ENCODE data around the gene RBL2.
"Not testable (repeated sequence)": the region's sequence is repeated elsewhere in the genome, so short reads cannot be mapped to it uniquely, and the experiment has no call there.

RBL2 gene, protein sequence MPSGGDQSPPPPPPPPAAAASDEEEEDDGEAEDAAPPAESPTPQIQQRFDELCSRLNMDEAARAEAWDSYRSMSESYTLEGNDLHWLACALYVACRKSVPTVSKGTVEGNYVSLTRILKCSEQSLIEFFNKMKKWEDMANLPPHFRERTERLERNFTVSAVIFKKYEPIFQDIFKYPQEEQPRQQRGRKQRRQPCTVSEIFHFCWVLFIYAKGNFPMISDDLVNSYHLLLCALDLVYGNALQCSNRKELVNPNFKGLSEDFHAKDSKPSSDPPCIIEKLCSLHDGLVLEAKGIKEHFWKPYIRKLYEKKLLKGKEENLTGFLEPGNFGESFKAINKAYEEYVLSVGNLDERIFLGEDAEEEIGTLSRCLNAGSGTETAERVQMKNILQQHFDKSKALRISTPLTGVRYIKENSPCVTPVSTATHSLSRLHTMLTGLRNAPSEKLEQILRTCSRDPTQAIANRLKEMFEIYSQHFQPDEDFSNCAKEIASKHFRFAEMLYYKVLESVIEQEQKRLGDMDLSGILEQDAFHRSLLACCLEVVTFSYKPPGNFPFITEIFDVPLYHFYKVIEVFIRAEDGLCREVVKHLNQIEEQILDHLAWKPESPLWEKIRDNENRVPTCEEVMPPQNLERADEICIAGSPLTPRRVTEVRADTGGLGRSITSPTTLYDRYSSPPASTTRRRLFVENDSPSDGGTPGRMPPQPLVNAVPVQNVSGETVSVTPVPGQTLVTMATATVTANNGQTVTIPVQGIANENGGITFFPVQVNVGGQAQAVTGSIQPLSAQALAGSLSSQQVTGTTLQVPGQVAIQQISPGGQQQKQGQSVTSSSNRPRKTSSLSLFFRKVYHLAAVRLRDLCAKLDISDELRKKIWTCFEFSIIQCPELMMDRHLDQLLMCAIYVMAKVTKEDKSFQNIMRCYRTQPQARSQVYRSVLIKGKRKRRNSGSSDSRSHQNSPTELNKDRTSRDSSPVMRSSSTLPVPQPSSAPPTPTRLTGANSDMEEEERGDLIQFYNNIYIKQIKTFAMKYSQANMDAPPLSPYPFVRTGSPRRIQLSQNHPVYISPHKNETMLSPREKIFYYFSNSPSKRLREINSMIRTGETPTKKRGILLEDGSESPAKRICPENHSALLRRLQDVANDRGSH

DNA sequence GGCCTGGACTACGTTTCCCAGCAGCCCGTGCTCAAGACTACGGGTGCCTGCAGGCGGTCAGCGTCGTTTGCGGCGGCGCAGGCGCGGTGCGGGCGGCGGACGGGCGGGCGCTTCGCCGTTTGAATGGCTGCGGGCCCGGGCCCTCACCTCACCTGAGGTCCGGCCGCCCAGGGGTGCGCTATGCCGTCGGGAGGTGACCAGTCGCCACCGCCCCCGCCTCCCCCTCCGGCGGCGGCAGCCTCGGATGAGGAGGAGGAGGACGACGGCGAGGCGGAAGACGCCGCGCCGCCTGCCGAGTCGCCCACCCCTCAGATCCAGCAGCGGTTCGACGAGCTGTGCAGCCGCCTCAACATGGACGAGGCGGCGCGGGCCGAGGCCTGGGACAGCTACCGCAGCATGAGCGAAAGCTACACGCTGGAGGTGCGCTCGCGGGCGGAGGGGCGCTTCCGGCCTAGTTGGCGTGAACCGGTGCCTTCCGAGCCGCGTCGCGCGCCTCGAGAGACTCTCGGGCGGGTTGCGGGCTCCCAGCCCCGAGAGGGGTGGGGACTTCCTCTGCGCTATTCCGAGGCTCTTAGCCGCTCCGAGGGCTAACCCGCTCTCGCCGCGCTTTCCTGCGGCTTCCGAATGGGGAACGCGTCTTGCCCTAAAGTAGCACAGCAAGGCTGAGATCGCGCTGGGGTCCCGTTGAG, at the start of gene RBL2:
Gene RBL2 (plus strand): TSS at position 95 of the 689 bp plus-strand sequence. CDS start 86 bp downstream, at position 181.
- peak; percentile 71 to 74 for DNase-seq

DNA sequence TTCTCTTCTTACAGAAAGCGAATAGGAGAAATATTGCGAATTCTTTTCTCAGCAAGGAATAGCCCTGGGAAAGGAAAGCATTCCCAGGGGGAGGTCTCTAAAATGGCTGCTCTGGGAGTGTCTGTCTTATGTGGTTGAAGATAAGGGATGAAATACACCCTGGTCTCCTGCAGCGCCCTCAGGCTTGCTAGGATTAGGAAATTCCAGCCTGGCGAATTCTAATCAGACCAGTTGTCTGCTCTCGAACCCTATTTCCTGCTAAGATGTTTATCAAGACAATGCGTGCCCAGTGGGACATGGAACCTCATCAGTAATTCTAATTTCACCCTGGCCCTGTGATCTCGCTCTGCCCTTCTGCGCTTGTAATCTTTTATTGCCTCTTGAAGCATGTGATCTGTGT, 49.7 kb upstream of the RBL2 start:
- not testable (repeated sequence) for DNase-seq

DNA sequence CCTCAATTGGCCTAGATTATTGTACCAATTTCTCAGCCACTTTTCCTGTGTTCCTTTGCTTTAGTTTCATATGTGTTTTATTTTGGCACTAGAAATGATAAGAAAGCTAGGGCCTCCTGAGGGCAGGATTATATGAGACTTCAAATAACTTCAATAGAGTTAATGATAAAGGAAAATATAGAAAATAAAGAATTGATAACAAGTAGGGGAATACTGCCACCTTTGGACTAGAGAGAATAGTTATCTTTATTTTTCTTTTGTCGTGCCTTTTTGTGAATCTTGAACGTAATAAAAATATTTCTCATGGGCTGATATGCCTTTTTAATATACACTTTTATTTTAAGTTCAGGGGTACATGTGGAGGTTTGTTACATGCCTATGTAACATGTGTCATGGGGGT, 29.3 kb upstream of the RBL2 start:
- DNase-seq, result no peak

DNA sequence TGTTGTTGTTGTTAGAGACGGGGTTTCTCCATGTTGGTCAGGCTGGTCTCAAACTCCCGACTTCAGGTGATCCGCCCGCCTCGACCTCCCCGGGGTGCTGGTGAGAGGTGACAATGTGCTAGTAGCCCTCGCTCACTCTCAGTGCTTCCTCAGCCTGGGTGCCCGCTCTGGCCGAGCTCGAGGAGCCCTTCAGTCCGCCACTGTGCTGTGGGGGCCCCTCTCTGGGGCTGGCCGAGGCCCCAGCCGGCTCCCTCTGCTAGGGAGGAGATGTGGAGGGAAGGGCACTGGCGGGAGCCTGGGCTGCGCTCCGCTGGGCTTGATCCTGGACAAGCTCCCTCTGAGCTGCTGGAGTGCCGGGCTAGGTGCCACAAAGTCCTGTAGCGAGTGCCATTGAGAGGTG, 21.7 kb upstream of the RBL2 start:
- DNase-seq, result no peak

DNA sequence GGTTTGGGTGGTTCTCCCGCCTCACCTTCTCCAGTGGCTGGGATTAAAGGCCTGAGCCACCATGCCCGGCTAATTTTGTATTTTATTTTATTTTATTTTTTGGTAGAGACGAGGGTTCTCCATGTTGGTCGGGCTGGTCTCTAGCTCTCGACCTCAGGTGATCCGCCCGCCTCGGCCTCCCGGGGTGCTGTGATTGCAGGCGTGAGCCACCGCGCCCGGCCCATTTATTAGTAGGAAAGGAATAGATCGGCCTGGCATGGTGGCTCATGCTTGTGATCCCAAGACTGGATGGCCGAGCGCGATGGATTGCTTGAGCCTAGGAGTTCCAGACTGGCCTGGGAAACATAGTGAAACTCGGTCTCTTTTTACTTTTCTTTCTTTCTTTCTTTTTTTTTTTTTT, 20.4 kb upstream of the RBL2 start:
- DNase-seq, result no peak

DNA sequence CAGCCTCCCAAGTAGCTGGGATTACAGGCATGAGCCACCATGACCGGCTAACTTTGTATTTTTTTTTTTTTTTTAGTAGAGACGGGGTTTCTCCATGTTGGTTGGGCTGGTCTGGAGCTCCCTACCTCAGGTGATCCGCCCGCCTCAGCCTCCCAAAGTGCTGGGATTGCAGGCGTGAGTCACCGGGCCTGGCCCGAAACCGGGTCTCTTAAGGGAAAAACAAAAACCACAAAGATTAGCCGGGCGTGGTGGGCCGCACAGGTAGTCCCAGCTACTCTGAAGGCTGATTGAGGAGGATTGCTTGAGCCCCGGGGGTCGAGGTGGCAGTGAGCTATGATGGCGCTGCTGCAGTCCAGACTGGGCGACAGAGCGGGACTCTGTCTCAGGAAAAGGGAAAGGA, 19.9 kb upstream of the RBL2 start:
- no peak for DNase-seq

DNA sequence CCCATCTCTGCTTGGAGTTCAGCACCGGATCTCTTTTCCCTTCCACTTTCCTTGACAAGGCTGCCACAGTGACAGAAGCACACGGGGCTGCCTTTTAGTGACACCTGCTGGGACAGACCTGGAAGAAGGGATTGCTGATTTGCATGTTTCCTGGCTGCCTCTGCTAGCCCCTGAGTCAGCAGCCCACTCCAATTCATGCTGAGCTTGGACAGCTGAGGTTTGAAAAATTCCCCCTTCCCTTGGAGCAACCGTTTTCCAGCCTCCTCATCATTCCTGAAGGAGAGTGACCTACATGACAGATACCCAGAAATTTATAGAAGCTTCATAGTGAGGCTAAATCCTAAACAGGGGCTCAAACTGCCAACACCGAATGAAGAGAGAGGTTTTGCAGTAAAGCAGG, 18.8 kb upstream of the RBL2 start:
- DNase-seq, result no peak

DNA sequence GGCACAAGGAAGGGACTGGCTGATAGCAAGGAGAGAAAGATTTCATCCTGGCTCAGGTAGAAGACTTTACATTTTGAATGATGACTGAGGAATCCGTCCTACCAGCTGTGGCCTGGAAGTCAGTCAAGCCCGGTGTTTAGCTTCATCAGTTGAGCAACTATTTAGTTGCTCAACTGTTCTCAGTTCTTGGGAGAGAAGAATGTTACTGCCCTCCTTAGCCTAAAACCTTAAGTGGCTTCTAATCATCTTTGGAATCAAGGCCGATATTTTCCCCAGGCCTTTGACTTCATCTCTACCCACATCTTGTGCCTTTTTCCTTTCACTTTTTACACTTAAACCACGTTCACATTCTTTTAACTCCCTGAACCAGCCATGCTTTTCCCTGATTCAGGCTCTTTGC, 17.3 kb upstream of the RBL2 start:
- no peak for DNase-seq

DNA sequence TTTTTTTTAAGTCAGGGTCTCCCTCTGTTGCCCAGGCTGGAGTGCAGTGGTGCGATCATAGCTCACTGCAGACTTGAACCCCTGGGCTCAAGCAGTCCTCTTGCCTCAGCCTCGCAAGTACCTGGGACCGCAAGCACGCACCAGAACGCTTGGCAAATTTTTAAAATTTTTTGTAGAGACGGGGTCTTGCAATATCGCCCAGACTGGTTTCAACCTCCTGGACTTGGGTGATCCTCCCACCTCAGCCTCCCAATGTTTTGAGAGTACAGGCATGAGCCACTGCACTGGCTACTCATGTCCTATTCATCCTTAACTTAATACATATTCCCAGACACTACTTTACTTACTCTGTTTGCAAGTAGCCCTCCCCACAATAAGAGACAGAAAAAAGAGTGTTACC, 16.3 kb upstream of the RBL2 start:
- no peak for DNase-seq

DNA sequence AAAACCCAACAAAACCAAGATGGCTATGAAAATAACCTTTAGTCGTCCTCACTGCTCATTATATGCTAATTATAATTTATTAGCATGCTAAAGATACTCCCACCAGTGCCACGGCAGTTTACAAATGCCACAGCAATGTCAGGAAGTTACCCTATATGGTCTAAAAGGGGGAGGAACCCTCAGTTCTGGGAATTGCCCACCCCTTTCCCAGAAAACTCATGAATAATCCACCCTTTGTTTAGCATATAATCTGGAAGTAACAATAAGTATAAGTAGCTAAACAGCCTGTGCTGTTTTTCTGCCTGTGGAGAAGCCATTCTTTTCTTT, 14.9 kb upstream of the RBL2 start:
- DNase-seq, result not testable (repeated sequence)

DNA sequence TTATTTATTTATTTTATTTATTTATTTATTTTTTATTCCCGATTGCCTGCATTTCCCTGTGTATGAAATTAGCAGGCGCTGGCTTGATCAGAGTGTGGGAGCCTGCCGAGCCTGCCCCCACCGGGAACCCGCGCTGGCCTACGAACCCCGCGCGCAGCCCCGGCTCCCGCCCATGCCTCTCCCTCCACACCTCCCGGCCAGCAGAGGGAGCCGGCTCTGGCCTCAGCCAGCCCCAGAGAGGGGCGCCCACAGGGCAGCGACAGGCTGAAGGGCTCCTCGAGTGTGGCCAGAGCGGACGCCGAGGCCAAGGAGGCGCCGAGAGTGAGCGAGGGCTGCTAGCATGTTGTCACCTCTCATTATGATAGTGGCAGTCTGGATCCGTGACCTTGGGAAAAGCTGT, 13.0 kb upstream of the RBL2 start:
- DNase-seq, result no peak

DNA sequence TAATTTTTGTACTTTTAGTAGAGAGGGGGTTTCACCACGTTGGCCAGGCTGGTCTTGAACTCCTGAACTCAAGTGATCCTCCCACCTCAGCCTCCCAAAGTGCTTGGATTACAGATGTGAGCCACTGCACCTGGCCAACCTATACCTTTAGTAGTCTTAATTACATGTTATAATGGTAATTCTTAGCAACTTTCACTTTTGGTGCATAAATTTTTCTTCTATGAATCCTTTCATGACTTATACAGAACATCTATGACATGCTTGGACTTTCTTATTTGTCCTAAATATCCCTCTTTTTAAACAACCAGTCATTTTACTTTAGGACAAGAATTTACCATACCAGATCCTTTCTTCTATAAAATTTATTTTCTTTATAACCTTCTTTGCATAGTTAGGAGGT, 10.3 kb upstream of the RBL2 start:
- DNase-seq, result not testable (repeated sequence)

DNA sequence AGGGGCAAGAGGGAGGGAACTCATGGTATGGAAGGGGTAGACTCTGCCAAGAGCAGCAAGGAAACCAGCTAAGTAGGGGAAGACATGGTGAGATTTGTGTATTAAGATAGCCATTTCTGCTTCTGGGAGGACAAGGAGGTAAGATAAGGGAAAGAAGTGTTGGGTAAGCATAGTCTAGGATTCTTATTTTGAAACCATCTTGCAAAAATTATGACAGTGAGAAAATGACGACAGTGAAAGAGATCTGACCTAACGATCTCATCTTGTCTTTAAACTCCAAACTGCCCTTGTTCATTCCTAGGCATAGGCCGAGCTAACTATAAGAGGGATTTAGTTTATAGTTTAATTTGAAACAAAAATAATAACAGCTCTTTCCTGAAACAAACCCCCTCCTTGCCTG, 5.6 kb upstream of the RBL2 start:
- DNase-seq, result no peak

DNA sequence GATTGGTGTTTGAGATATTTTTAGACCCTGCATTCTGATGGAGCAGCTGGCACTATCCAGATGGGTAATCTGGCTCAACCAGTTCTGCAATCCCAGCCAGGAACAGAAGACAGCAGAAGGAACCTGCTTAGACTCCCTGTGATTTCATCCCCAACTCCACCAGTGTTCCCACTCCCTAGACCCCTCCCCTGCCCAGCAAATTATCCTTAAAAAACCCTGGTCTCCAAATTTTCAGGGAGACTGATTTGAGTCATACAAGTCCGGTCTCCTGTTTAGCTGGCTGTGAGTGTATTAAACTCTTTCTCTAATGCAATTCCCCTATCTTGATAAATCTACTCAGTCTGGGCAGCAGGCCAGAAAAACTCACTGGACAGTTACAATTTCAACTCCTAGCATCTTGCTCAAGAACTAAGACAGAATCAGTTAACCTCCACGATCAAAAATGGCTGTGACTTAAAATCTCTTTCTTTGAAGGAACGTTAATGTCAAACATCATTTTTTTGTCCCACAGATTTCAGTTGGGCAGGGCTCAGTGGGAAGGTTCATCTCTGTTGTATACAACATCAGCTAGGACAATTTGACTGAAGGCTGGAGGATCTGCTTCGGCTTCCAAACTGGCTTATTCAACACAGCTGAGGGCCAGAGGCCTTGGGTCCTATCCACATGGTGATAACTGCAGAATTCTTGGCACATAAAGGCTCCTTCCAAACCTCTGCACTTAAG, 4.9 kb upstream of the RBL2 start:
- no peak for DNase-seq

DNA sequence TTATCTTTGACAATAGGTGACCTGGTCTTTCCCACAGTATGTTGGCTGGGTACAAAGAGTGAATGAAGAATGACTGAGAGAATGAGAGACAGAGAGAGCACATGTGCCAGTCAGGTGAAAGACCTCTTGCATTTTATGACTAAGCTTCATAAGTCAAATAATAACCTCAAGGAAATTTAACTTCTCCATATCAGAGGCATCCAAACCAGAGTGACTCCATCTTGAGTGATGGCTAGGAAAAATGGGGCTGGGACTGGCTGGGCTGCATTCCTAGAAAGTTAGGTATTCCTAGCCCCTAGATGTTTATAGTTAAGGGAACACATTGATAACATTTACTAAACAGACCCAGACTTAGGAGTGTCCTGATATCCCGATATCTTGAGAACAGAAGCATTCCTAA, 3.9 kb upstream of the RBL2 start:
- no peak for DNase-seq

DNA sequence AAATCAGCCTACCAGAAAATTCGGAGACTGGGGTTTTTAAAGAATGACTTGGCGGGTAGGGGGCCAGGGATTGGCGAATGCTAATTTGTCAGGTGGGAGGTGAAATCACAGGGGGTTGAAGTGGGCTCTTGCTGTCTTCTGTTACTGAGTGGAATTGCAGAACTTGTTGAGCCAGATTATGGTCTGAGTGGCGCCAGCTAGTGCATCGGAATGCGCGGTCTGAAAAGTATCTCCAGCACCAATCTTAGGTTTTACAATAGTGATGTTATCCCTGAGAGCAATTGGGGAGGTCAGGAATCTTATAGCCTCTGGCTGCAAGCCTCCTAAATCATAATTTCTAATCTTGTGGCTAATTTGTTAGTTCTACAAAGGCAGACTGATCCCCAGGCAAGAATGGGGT, 762 bp upstream of the RBL2 start:
- DNase-seq, result no peak

DNA sequence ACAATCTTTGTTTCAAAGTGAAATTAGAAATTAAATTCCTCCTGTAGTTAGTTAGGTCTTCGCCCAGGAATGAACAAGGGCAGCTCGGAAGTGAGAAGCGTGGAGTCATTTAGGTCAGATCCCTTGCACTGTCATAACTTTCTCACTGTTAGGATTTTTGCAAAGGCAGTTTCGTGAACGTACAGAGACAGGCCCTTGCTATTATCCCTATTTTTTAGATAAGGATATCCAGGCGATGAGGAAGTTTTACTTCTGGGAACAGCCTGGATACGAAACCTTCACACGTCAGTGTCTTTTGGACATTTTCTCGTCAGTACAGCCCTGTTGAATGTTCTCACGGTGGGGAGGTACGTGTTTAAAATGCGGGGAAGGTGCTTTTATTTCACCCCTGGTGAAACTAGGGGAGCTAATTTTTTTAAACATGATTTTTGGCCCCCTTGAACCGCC, 318 bp upstream of the RBL2 start:
- no peak for DNase-seq

DNA sequence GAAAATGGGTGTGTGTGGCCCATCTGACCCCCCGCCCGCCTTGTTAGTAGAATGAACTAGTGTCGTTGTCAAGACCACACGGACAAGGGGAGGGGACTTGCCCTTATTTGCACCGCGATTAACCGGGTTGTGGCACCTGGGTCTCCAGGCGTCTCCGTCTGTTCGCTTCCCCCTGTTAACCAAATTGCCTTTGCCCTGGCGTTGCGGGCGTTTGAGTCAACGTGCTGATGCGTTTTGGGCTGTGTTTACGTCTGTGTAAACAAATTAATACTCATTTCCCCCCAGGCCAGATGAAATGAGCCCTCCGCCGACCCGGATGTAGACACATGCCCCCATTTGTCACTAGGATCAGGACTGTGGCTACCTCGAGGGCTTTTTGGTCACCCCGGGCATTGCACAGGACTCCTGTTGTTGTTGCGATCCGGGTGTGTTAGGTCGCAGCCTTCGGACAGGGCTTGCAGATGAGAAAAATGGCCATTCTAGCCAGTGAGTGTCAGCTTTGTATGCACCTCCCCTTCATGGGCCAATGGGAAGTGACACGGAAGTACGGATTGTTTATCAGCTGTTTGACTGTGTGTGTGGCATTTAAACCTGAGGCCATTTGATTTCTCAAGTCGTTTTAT, 906 bp downstream of the RBL2 start:
- peak; percentile 24 to 33 for DNase-seq

DNA sequence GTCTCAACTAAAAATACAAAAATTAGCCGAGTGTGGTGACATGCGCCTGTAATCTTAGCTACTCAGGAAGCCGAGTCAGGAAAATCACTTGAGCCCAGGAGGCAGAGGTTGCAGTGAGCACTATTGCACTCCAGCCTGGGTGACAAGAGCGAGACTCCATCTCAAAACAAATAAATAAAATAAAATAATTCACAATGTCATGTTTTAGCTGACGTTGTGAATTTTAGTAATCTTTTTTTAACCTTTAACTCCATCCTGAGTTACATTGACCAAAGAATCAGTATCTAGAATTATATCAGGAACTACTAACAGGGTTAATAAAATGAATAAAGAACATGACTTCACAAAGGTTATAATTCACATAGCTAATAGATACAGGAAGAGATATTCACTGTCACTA, 5.9 kb downstream of the RBL2 start:
- no peak for DNase-seq

DNA sequence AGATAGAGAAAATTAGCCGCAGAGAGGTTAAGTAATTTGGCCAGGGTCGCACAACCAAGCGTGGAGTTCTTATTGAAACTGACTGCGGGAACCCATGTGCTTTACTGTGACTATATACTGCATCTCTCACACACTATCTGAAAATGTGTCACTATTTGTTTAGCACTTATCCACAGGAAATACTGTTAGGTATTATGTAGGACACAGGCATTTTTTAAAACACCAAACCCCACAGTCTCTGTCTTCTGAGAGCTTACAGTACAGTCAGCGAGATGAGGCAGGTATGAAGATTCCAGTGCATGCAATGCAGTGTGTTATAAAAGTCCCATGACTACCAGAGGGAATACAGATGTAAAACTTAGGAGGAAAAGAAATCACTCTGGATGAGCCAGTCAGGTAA, 11.3 kb downstream of the RBL2 start:
- no peak for DNase-seq

DNA sequence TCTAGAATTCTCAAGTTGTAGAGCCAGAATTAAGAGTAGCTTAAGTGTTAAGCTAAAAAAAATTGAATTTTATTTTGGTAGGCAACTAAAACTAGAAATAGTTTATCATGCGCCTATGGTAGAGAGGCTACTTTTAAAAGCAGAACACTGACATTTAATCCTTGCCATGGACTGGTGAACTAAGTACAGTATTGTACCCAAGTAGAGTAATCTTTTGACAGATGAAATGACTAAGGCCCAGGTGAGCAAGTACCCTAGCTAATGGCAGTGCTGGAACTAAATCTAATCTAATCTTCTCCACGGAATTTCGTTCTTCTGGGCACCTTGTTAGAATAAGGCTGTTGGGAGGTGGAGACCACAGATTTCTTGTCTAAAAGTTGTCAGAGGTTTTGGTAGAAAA, 11.8 kb downstream of the RBL2 start:
- no peak for DNase-seq

Data from activated CD4-positive, alpha-beta T cell treated with anti-CD3 and anti-CD28 coated beads, Interleukin-2, amount 50 U/mL, for 4 hours (primary cell).